HEK293 (cell line): Measurements from ENCODE around the gene NFATC3.

Experiments
- CTCF ChIP-seq: fragments of 450-650 bp; formaldehyde crosslinking; IDR thresholded peaks from 2 replicates; pipeline ENCODE4 v1.5.1; 2016; ENCODE audit warnings: missing biosample characterization, missing genetic modification characterization
- EGR2 ChIP-seq: fragments of 450-650 bp; formaldehyde crosslinking; IDR thresholded peaks from 2 replicates; pipeline ENCODE4 v1.5.1; 2016; ENCODE audit warnings: low read depth, missing biosample characterization, missing genetic modification characterization
- MZF1 ChIP-seq: fragments of 450-650 bp; formaldehyde crosslinking; IDR thresholded peaks from 2 replicates; pipeline ENCODE4 v1.5.1; 2017; ENCODE audit warnings: missing biosample characterization, missing genetic modification characterization, borderline replicate concordance
- OVOL3 ChIP-seq: fragments of 450-650 bp; formaldehyde crosslinking; IDR thresholded peaks from 2 replicates; pipeline ENCODE4 v1.5.1; 2016; ENCODE audit warnings: missing biosample characterization, missing genetic modification characterization
- PATZ1 ChIP-seq: fragments of 450-650 bp; formaldehyde crosslinking; IDR thresholded peaks from 2 replicates; pipeline ENCODE4 v1.5.1; 2016; ENCODE audit warnings: missing biosample characterization, missing genetic modification characterization
- REPIN1 ChIP-seq: fragments of 450-650 bp; formaldehyde crosslinking; IDR thresholded peaks from 2 replicates; pipeline ENCODE4 v1.5.1; 2017; ENCODE audit warnings: missing biosample characterization, missing genetic modification characterization, low read depth
- ZFP41 ChIP-seq: fragments of 450-650 bp; formaldehyde crosslinking; IDR thresholded peaks from 2 replicates; pipeline ENCODE4 v1.5.1; 2016; ENCODE audit warnings: missing biosample characterization, missing genetic modification characterization, borderline replicate concordance
- ZNF10 ChIP-seq: fragments of 450-650 bp; formaldehyde crosslinking; IDR thresholded peaks from 2 replicates; pipeline ENCODE4 v1.5.1; 2017; ENCODE audit warnings: missing biosample characterization, missing genetic modification characterization
- ZNF121 ChIP-seq: fragments of 450-650 bp; formaldehyde crosslinking; IDR thresholded peaks from 2 replicates; pipeline ENCODE4 v1.5.1; 2016; ENCODE audit warnings: missing biosample characterization, missing genetic modification characterization
- ZNF132 ChIP-seq: fragments of 450-650 bp; formaldehyde crosslinking; IDR thresholded peaks from 2 replicates; pipeline ENCODE4 v1.5.1; 2017; ENCODE audit warnings: missing biosample characterization, missing genetic modification characterization, borderline replicate concordance
- ZNF16 ChIP-seq: fragments of 450-650 bp; formaldehyde crosslinking; IDR thresholded peaks from 2 replicates; pipeline ENCODE4 v1.5.1; 2016; ENCODE audit warnings: low read depth, missing biosample characterization, missing genetic modification characterization
- ZNF169 ChIP-seq: fragments of 450-650 bp; formaldehyde crosslinking; IDR thresholded peaks from 2 replicates; pipeline ENCODE4 v1.5.1; 2016; ENCODE audit warnings: missing biosample characterization, missing genetic modification characterization
- ZNF174 ChIP-seq: fragments of 450-650 bp; formaldehyde crosslinking; IDR thresholded peaks from 2 replicates; pipeline ENCODE4 v1.5.0; 2017; ENCODE audit warnings: missing biosample characterization, mild to moderate bottlenecking, missing genetic modification characterization
- ZNF324 ChIP-seq: fragments of 450-650 bp; formaldehyde crosslinking; IDR thresholded peaks from 2 replicates; pipeline ENCODE4 v1.5.1; 2016; ENCODE audit warnings: missing biosample characterization, missing genetic modification characterization
- ZNF335 ChIP-seq: fragments of 450-650 bp; formaldehyde crosslinking; conservative IDR thresholded peaks from 2 replicates; pipeline ENCODE4 v1.5.1; 2016; ENCODE audit warnings: missing biosample characterization, missing genetic modification characterization
- ZNF341 ChIP-seq: fragments of 450-650 bp; formaldehyde crosslinking; IDR thresholded peaks from 2 replicates; pipeline ENCODE4; 2016; ENCODE audit warnings: low read depth, missing biosample characterization, missing genetic modification characterization
- ZNF416 ChIP-seq: fragments of 450-650 bp; formaldehyde crosslinking; IDR thresholded peaks from 2 replicates; pipeline ENCODE4 v1.5.1; 2016; ENCODE audit warnings: missing biosample characterization, missing genetic modification characterization
- ZNF473 ChIP-seq: fragments of 450-650 bp; formaldehyde crosslinking; IDR thresholded peaks from 2 replicates; pipeline ENCODE4 v1.5.1; 2017; ENCODE audit warnings: missing biosample characterization, missing genetic modification characterization
- ZNF596 ChIP-seq: fragments of 450-650 bp; IDR thresholded peaks from 2 replicates; pipeline ENCODE4 v1.5.0; 2018; ENCODE audit warnings: missing biosample characterization, mild to moderate bottlenecking, missing genetic modification characterization, moderate library complexity
- ZNF624 ChIP-seq: fragments of 450-650 bp; formaldehyde crosslinking; IDR thresholded peaks from 2 replicates; pipeline ENCODE4 v1.5.1; 2017; ENCODE audit warnings: missing biosample characterization, missing genetic modification characterization
- ZNF654 ChIP-seq: fragments of 450-650 bp; formaldehyde crosslinking; IDR thresholded peaks from 2 replicates; pipeline ENCODE4 v1.5.1; 2016; ENCODE audit warnings: low read depth, missing biosample characterization, missing genetic modification characterization
- ZNF664 ChIP-seq: fragments of 450-650 bp; formaldehyde crosslinking; IDR thresholded peaks from 2 replicates; pipeline ENCODE4 v1.5.1; 2016; ENCODE audit warnings: missing biosample characterization, missing genetic modification characterization
- ZNF76 ChIP-seq: fragments of 450-650 bp; formaldehyde crosslinking; IDR thresholded peaks from 2 replicates; pipeline ENCODE4; 2016; ENCODE audit warnings: low read depth, missing biosample characterization, missing genetic modification characterization, borderline replicate concordance
- ZNF768 ChIP-seq: fragments of 450-650 bp; formaldehyde crosslinking; IDR thresholded peaks from 2 replicates; pipeline ENCODE4 v1.5.1; 2018; ENCODE audit warnings: missing biosample characterization, mild to moderate bottlenecking, missing genetic modification characterization
- ZNF777 ChIP-seq: fragments of 450-650 bp; formaldehyde crosslinking; IDR thresholded peaks from 2 replicates; pipeline ENCODE4 v1.5.1; 2017; ENCODE audit warnings: missing biosample characterization, missing genetic modification characterization, borderline replicate concordance
- ZNF785 ChIP-seq: fragments of 450-650 bp; formaldehyde crosslinking; IDR thresholded peaks from 2 replicates; pipeline ENCODE4 v1.5.1; 2016; ENCODE audit warnings: missing biosample characterization, missing genetic modification characterization
- TF ChIP-seq, protein P1 (sequence below): fragments of 450-650 bp; formaldehyde crosslinking; IDR thresholded peaks from 2 replicates; pipeline ENCODE4 v1.5.1; 2016; ENCODE audit warnings: missing biosample characterization, missing genetic modification characterization, low read depth
- TF ChIP-seq, protein P2 (sequence below): fragments of 450-650 bp; formaldehyde crosslinking; IDR thresholded peaks from 2 replicates; pipeline ENCODE4; 2016; ENCODE audit warnings: missing biosample characterization, missing genetic modification characterization
- TF ChIP-seq, protein P3 (sequence below): fragments of 450-650 bp; formaldehyde crosslinking; IDR thresholded peaks from 2 replicates; pipeline ENCODE4 v1.5.1; 2016; ENCODE audit warnings: missing biosample characterization, missing genetic modification characterization
- TF ChIP-seq, protein P4 (sequence below): fragments of 450-650 bp; formaldehyde crosslinking; IDR thresholded peaks from 2 replicates; pipeline ENCODE4 v1.5.1; 2017; ENCODE audit warnings: missing biosample characterization, missing genetic modification characterization

Gene NFATC3

GRCh38 chr16:68040506-68041288 lies 44.5 kb upstream of the NFATC3 start (continued):
- TF ChIP-seq, protein P1, sequence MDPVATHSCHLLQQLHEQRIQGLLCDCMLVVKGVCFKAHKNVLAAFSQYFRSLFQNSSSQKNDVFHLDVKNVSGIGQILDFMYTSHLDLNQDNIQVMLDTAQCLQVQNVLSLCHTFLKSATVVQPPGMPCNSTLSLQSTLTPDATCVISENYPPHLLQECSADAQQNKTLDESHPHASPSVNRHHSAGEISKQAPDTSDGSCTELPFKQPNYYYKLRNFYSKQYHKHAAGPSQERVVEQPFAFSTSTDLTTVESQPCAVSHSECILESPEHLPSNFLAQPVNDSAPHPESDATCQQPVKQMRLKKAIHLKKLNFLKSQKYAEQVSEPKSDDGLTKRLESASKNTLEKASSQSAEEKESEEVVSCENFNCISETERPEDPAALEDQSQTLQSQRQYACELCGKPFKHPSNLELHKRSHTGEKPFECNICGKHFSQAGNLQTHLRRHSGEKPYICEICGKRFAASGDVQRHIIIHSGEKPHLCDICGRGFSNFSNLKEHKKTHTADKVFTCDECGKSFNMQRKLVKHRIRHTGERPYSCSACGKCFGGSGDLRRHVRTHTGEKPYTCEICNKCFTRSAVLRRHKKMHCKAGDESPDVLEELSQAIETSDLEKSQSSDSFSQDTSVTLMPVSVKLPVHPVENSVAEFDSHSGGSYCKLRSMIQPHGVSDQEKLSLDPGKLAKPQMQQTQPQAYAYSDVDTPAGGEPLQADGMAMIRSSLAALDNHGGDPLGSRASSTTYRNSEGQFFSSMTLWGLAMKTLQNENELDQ = no peak
- no peak for TF ChIP-seq ZNF596 (tag by site-specific recombination)
- no peak for TF ChIP-seq ZNF664 (tag by site-specific recombination)
- TF ChIP-seq PATZ1 (tag by site-specific recombination) = peak; percentile 92
- no peak for TF ChIP-seq ZNF785 (tag by site-specific recombination)
- no peak for TF ChIP-seq ZNF16
- TF ChIP-seq, protein P2, sequence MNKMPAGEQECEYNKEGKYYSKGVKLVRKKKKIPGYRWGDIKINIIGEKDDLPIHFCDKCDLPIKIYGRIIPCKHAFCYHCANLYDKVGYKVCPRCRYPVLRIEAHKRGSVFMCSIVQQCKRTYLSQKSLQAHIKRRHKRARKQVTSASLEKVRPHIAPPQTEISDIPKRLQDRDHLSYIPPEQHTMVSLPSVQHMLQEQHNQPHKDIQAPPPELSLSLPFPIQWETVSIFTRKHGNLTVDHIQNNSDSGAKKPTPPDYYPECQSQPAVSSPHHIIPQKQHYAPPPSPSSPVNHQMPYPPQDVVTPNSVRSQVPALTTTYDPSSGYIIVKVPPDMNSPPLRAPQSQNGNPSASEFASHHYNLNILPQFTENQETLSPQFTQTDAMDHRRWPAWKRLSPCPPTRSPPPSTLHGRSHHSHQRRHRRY (tag by site-specific recombination) = no peak
- peak; percentile 94 for TF ChIP-seq EGR2 (tag by site-specific recombination)
- TF ChIP-seq ZNF416 = no peak
- no peak for TF ChIP-seq MZF1
- no peak for TF ChIP-seq ZNF341
- TF ChIP-seq ZNF132 = no peak
- TF ChIP-seq CTCF (tag by site-specific recombination) = peak; percentile 81
- no peak for TF ChIP-seq REPIN1 (tag by site-specific recombination)
- no peak for TF ChIP-seq ZNF174 (tag by site-specific recombination)
- TF ChIP-seq, protein P3, sequence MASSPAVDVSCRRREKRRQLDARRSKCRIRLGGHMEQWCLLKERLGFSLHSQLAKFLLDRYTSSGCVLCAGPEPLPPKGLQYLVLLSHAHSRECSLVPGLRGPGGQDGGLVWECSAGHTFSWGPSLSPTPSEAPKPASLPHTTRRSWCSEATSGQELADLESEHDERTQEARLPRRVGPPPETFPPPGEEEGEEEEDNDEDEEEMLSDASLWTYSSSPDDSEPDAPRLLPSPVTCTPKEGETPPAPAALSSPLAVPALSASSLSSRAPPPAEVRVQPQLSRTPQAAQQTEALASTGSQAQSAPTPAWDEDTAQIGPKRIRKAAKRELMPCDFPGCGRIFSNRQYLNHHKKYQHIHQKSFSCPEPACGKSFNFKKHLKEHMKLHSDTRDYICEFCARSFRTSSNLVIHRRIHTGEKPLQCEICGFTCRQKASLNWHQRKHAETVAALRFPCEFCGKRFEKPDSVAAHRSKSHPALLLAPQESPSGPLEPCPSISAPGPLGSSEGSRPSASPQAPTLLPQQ (tag by site-specific recombination) = peak; percentile 58; the same call in 1 of the 2 replicates
- TF ChIP-seq ZNF768 (tag by site-specific recombination) = no peak
- no peak for TF ChIP-seq ZFP41
- no peak for TF ChIP-seq ZNF169 (tag by site-specific recombination)
- TF ChIP-seq ZNF76 = no peak
- TF ChIP-seq, protein P4, sequence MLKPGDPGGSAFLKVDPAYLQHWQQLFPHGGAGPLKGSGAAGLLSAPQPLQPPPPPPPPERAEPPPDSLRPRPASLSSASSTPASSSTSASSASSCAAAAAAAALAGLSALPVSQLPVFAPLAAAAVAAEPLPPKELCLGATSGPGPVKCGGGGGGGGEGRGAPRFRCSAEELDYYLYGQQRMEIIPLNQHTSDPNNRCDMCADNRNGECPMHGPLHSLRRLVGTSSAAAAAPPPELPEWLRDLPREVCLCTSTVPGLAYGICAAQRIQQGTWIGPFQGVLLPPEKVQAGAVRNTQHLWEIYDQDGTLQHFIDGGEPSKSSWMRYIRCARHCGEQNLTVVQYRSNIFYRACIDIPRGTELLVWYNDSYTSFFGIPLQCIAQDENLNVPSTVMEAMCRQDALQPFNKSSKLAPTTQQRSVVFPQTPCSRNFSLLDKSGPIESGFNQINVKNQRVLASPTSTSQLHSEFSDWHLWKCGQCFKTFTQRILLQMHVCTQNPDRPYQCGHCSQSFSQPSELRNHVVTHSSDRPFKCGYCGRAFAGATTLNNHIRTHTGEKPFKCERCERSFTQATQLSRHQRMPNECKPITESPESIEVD (tag by site-specific recombination) = no peak
- no peak for TF ChIP-seq OVOL3 (tag by site-specific recombination)
- no peak for TF ChIP-seq ZNF10 (tag by site-specific recombination)
- TF ChIP-seq ZNF624 = no peak
- no peak for TF ChIP-seq ZNF121 (tag by site-specific recombination)
- TF ChIP-seq ZNF335 (tag by site-specific recombination) = peak; percentile 67
- TF ChIP-seq ZNF777 (tag by site-specific recombination) = no peak
- TF ChIP-seq ZNF324 (tag by site-specific recombination) = no peak
- TF ChIP-seq ZNF654 (tag by site-specific recombination) = peak; percentile 86
- no peak for TF ChIP-seq ZNF473 (tag by site-specific recombination)
